Right atrium auricular region (tissue), 2 donors: Measurements from ENCODE around the gene PRKG2. TPM values are rescaled to one million over a fixed set of nuclear protein-coding genes. Genes with fewer than 3 reads are reported as not detected.

Source experiments
- DNase-seq: peaks from one replicate; pipeline ENCODE4 v3.0.0-alpha.2; 2019; ENCODE audit warnings: low spot score
- H3K27ac ChIP-seq, 2 donors: fragments of 200-600 bp; sonication (generic); 1 replicate in 1 of 2; 2 replicates in 1 of 2; pipeline ENCODE4 v1.5.1; 2016 to 2019
- H3K27me3 ChIP-seq, 2 donors: fragments of 200-600 bp; sonication (generic); one replicate each; pipeline versions ENCODE4 v1.5.1 to v1.6.0; 2017 to 2019
- H3K36me3 ChIP-seq: fragments of 200-600 bp; sonication (generic); one replicate; pipeline ENCODE4 v1.5.1; 2016
- H3K4me1 ChIP-seq, 2 donors: fragments of 200-600 bp; sonication (generic); one replicate each; pipeline versions ENCODE4 v1.5.1 to v1.6.0; 2017 to 2019
- H3K4me3 ChIP-seq, 2 donors: fragments of 200-600 bp; sonication (generic); 1 replicate in 1 of 2; 2 replicates in 1 of 2; pipeline ENCODE4 v1.5.1; 2017 to 2019; ENCODE audit warnings: mild to moderate bottlenecking in 1 of 2, moderate library complexity in 1 of 2
- H3K9me3 ChIP-seq, 2 donors: fragments of 200-600 bp; sonication (generic); one replicate each; pipeline ENCODE4 v1.5.1; 2019
- CTCF ChIP-seq, 2 donors: fragments of 200-600 bp; sonication (generic); IDR thresholded peaks; one replicate each; pipeline ENCODE4 v1.5.1; 2019; ENCODE audit warnings: antibody characterized with exemption in 2 of 2
- total RNA-seq, 2 donors: library from RNA; depleted of rRNA; stranded (reverse); fragments of >200 nt; gene quantifications; one replicate each; pipeline ENCODE4 v1.1.0, GENCODE V29; 2016

The PRKG2 gene
- total RNA-seq, 2 donors from 2014 or later: 2.5 to 20.7 TPM

DNA sequence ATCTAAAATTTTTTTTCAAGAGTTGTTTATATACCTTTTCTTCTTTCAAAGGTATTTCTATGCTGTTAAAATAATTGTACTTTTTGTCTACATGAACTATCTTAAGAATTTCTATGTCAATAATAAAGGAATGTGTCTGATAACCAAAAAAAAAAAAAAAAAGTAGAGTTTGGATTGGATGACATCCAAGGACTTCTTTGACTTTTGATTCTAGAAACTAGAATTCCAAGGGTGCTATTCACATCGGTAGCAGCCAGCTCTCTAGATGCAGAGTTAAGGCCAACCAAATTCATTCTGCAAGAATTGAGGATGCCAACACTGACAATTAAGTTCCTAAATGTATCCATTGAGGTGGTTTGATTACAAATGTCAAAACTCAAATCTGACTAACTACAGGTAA lies 42.0 kb upstream of the PRKG2 start:
- H3K4me3 ChIP-seq: no peak overlapping the region
- H3K27me3 ChIP-seq: no peaks in the 10 kb centered on the region
- H3K4me1 ChIP-seq: no peaks in the 10 kb centered on the region
- TF ChIP-seq CTCF (IDR thresholded peaks at IDR 0.05): no peak
- no peaks in the 10 kb centered on the region for H3K9me3 ChIP-seq
- no peak overlapping the region for H3K27ac ChIP-seq
- no peak for DNase-seq
- no peaks in the 10 kb centered on the region for H3K36me3 ChIP-seq

DNA sequence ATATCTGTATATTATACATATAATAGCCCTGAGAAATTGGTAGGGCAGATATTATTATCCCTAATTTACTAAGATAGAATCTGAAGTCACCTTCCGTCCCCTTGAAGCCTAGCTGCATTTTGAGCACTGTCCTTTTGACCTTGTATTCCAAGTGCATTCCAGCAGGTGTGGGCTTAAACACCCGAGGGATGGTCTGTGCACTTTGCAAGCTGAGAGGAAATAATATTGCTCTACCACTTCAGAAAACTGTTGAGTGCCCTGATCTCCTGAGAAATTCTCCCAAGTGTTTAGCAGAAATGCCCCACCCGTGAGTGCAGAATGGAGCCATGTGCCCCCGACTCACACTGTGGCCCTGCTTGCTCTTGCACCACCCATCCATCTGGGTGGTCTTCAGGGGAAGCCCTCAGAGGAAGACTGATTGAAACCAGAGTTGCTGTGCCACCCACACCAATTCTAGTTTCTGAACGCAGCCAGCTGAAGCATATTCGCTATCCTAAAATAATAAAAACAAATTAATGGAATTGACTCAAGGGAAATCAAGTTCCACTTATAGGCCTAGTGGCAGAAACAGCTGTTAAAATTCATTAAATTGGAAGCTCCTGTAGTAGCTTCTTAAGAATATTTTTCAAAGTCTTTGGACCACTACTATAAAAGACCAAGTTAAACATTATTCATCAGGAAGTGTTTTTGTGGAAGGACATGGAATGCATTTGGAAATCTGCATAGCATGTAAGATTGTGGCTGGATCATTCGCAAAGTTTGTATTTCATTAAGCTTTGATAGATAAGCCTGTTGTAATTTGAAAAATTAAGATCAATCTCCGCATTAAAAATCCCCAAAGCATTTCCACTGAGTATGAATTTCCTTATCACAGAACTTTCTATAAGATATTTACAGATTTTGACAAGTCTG lies 41.3 kb upstream of the PRKG2 start:
- TF ChIP-seq CTCF (IDR thresholded peaks at IDR 0.05): no peak
- Histone ChIP-seq H3K4me3 (no peak overlapping the region), H3K27me3 (no peaks in the 10 kb centered on the region)

GRCh38 chr4:81255524-81255923 lies 40.5 kb upstream of the PRKG2 start:
- H3K9me3 ChIP-seq: no peaks in the 10 kb centered on the region
- TF ChIP-seq CTCF (IDR thresholded peaks at IDR 0.05): no peak
- no peaks in the 10 kb centered on the region for H3K27me3 ChIP-seq
- no peaks in the 10 kb centered on the region for H3K36me3 ChIP-seq
- H3K27ac ChIP-seq: no peak overlapping the region
- no peaks in the 10 kb centered on the region for H3K4me1 ChIP-seq
- no peak overlapping the region for H3K4me3 ChIP-seq
- no peak for DNase-seq

More for the DNA sequence above, 41.3 kb upstream of the PRKG2 start:
- no peak for DNase-seq
- H3K27ac ChIP-seq: no peak overlapping the region
- no peaks in the 10 kb centered on the region for H3K4me1 ChIP-seq
- no peaks in the 10 kb centered on the region for H3K36me3 ChIP-seq
- H3K9me3 ChIP-seq: no peaks in the 10 kb centered on the region

GRCh38 chr4:81250430-81250829 lies 35.4 kb upstream of the PRKG2 start:
- no peak for TF ChIP-seq CTCF (IDR thresholded peaks at IDR 0.05)
- Histone ChIP-seq H3K27ac (no peak overlapping the region), H3K4me3 (no peak overlapping the region), H3K9me3 (no peaks in the 10 kb centered on the region), H3K36me3 (no peaks in the 10 kb centered on the region), H3K27me3 (no peaks in the 10 kb centered on the region), H3K4me1 (no peaks in the 10 kb centered on the region)
- no peak for DNase-seq

GRCh38 chr4:81245218-81246009 lies 30.4 kb upstream of the PRKG2 start:
- DNase-seq: no peak
- no peak for TF ChIP-seq CTCF (IDR thresholded peaks at IDR 0.05)
- Histone ChIP-seq H3K36me3 (no peaks in the 10 kb centered on the region), H3K4me1 (no peaks in the 10 kb centered on the region), H3K27ac (no peak overlapping the region), H3K27me3 (no peaks in the 10 kb centered on the region), H3K4me3 (no peak overlapping the region), H3K9me3 (no peaks in the 10 kb centered on the region)
